GM23248 (cell line): Measurements from ENCODE around the gene SUPT3H. TPM values are rescaled to one million over a fixed set of nuclear protein-coding genes. Genes with fewer than 3 reads are reported as not detected.

ENCODE experiments used
- DNase-seq: peaks from one replicate; pipeline ENCODE4 v3.0.0-alpha.2; 2015
- H2AFZ ChIP-seq: fragments of 200-600 bp; sonication (generic); 2 replicates; pipeline ENCODE4 v1.6.1; 2016; ENCODE audit warnings: antibody characterized with exemption
- H3F3A ChIP-seq: fragments of 200-600 bp; sonication (generic); 2 replicates; pipeline ENCODE4 v1.6.1; 2016; ENCODE audit warnings: mild to moderate bottlenecking, antibody characterized with exemption, mixed run types; ENCODE audit not compliant: insufficient read depth
- H3K27ac ChIP-seq: fragments of 200-600 bp; sonication (generic); 2 replicates; pipeline ENCODE4 v1.5.1; 2016; ENCODE audit warnings: mild to moderate bottlenecking
- H3K27me3 ChIP-seq: fragments of 200-600 bp; sonication (generic); replicated peaks from 2 replicates; pipeline ENCODE4 v1.6.1; 2016; ENCODE audit warnings: mild to moderate bottlenecking; ENCODE audit not compliant: insufficient read depth
- H3K36me3 ChIP-seq: fragments of 200-600 bp; sonication (generic); 2 replicates; pipeline ENCODE4 v1.6.1; 2016; ENCODE audit warnings: low read depth, mild to moderate bottlenecking
- H3K4me1 ChIP-seq: fragments of 200-600 bp; sonication (generic); 2 replicates; pipeline ENCODE4 v1.6.1; 2016; ENCODE audit warnings: mild to moderate bottlenecking; ENCODE audit not compliant: insufficient read depth
- H3K4me2 ChIP-seq: fragments of 200-600 bp; sonication (generic); one replicate; pipeline ENCODE4 v1.6.1; 2016; ENCODE audit warnings: mild to moderate bottlenecking; ENCODE audit not compliant: unreplicated experiment
- H3K4me3 ChIP-seq: fragments of 200-600 bp; sonication (generic); 2 replicates; pipeline ENCODE4 v1.5.1; 2016; ENCODE audit warnings: mild to moderate bottlenecking
- H3K79me2 ChIP-seq: fragments of 200-600 bp; sonication (generic); 2 replicates; pipeline ENCODE4 v1.6.1; 2016; ENCODE audit warnings: mild to moderate bottlenecking; ENCODE audit not compliant: insufficient read depth
- H3K9ac ChIP-seq: fragments of 200-600 bp; sonication (generic); 2 replicates; pipeline ENCODE4 v1.6.1; 2016; ENCODE audit warnings: mild to moderate bottlenecking
- H3K9me2 ChIP-seq: fragments of 200-600 bp; sonication (generic); 2 replicates; pipeline ENCODE4 v1.6.1; 2016; ENCODE audit warnings: mixed run types, mild to moderate bottlenecking, moderate library complexity; ENCODE audit not compliant: insufficient read depth
- H3K9me3 ChIP-seq: fragments of 200-600 bp; sonication (generic); one replicate; pipeline ENCODE4 v1.6.1; 2017; ENCODE audit warnings: low read depth
- H4K20me1 ChIP-seq: fragments of 200-600 bp; sonication (generic); 2 replicates; pipeline ENCODE4 v1.6.0; 2016; ENCODE audit not compliant: insufficient read depth
- EZH2 ChIP-seq: fragments of 200-600 bp; sonication (generic); IDR thresholded peaks from 2 replicates; pipeline ENCODE4 v1.6.1; 2018; ENCODE audit warnings: antibody characterized with exemption, mild to moderate bottlenecking; ENCODE audit not compliant: insufficient read depth, poor library complexity, severe bottlenecking
- EZH2phosphoT487 ChIP-seq: fragments of 200-600 bp; sonication (generic); IDR thresholded peaks from 2 replicates; pipeline ENCODE4 v1.6.1; 2018; ENCODE audit warnings: antibody characterized with exemption, moderate library complexity, mild to moderate bottlenecking, low read depth; ENCODE audit not compliant: insufficient read depth
- WGBS, 2 experiments: methylation state at CpG; one replicate each; pipeline ENCODE4 v1.1.6; 2015 to 2017; ENCODE audit warnings: low lambda C conversion rate in 2 of 2, low coverage in 1 of 2; ENCODE audit errors: missing lambda C conversion rate in 2 of 2; 5-methylcytosine and 5-hydroxymethylcytosine counted together
- in situ Hi-C: fragments of 300-500 bp; cut with MboI; formaldehyde crosslinking; loops from 2 replicates; pipeline ENCODE4 v1.15.0; 2020
- polyA plus RNA-seq: library from polyadenylated mRNA; unstranded; fragments of >200 nt; fragmentation: Nextera tagmentation; extraction: Ambion mirVana; gene quantifications from 2 replicates; pipeline ENCODE4 v1.2.1, GENCODE V29; 2016
- total RNA-seq: library from RNA; depleted of rRNA; stranded (reverse); fragments of >200 nt; shearing (Covaris generic); gene quantifications from 2 replicates; pipeline ENCODE4 v1.2.3, GENCODE V29; 2014

SUPT3H gene
- total and polyA plus RNA-seq, 2 experiments from 2014 or later, result 9.3 to 12.4 TPM

DNA sequence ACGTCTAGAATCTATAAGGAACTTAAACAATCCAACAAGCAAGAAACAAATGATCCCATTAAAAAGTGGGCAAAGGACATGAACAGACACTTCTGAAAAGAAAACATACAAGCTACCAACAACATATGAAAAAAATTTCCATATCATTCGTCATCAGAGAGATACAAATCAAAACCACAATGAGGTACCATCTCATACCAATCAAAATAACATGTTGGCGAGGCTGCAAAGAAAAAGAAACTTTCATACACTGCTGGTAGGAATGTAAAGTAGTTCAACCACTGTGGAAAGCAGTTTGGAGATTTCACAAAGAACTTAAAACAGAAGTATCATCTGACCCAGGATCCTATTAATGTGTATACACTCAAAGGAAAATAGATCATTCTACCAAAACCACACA lies 293.5 kb downstream of the SUPT3H start:
- Histone ChIP-seq H3F3A (no peaks in the 10 kb centered on the region), H3K9me3 (no peaks in the 10 kb centered on the region), H2AFZ (no peak overlapping the region), H3K27me3 (no peaks in the 10 kb centered on the region), H3K4me2 (no peak overlapping the region), H4K20me1 (no peaks in the 10 kb centered on the region), H3K36me3 (no peaks in the 10 kb centered on the region), H3K4me3 (no peak overlapping the region), H3K79me2 (no peaks in the 10 kb centered on the region), H3K9me2 (no peaks in the 10 kb centered on the region), H3K27ac (no peak overlapping the region), H3K4me1 (no peaks in the 10 kb centered on the region), H3K9ac (no peak overlapping the region)
- 97 to 99% methylated on average over 3 of the region's 3 CpGs for WGBS, 2 experiments
- in situ Hi-C loops, result no loop called here
- no peak for TF ChIP-seq EZH2phosphoT487
- no peak for DNase-seq

DNA sequence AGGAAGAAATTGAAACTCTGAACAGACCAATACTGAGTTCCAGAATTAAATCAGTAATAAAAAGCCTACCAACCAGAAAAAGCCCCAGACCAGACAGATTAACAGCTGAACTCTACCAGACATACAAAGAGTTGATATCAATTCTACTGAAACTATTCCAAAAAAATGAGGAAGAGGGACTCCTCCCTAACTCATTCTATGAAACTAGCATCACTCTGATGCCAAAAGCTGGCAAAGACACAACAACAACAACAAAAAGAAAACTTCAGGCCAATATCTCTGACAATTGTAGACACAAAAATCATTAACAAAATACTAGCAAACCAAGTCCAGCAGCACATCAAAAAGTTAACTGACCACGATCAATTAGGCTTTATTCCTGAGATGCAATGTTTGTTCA lies 295.6 kb downstream of the SUPT3H start:
- Histone ChIP-seq H3K9me3 (no peaks in the 10 kb centered on the region), H4K20me1 (no peaks in the 10 kb centered on the region), H3K36me3 (no peaks in the 10 kb centered on the region), H2AFZ (no peak overlapping the region), H3K9ac (no peak overlapping the region), H3K4me1 (no peaks in the 10 kb centered on the region), H3K9me2 (no peaks in the 10 kb centered on the region), H3K4me3 (no peak overlapping the region), H3K27me3 (no peaks in the 10 kb centered on the region), H3K27ac (no peak overlapping the region), H3K79me2 (no peaks in the 10 kb centered on the region), H3F3A (no peaks in the 10 kb centered on the region; the same call in 1 of the 2 replicates), H3K4me2 (no peak overlapping the region)
- WGBS, 2 experiments, result 94 to 95% methylated on average over 1 of the region's 1 CpG
- peak; percentile 3 for DNase-seq
- in situ Hi-C loops, result no loop called here
- TF ChIP-seq EZH2phosphoT487, result no peak

DNA sequence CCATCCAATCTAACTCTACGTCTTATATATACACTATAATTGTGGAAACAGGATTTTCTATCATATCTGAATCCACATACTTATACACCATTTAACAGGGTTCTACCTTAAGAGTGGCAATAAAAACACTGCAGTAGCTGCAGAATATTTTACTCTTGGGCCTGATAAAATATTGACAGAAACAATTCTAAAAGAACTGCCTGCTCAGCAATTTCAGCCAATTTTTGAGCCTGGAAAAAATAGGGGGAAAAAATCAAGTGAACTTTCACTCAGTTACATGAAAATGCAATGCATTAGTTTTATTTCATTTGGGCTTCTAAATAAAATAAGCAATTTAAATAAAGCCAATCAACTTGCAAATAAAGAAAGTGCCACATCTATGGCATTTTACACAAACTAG lies 296.1 kb downstream of the SUPT3H start:
- no peak overlapping the region for H3K27ac ChIP-seq
- H3K9me2 ChIP-seq, result no peaks in the 10 kb centered on the region
- H3K4me2 ChIP-seq, result no peak overlapping the region
- 94 to 95% methylated on average over 1 of the region's 1 CpG for WGBS, 2 experiments
- no peaks in the 10 kb centered on the region for H3K36me3 ChIP-seq
- H3K4me3 ChIP-seq, result no peak overlapping the region
- H3K9ac ChIP-seq, result no peak overlapping the region
- no peak for DNase-seq
- no peaks in the 10 kb centered on the region for H3K27me3 ChIP-seq
- no peaks in the 10 kb centered on the region for H4K20me1 ChIP-seq
- H3K79me2 ChIP-seq, result no peaks in the 10 kb centered on the region
- no peak overlapping the region for H2AFZ ChIP-seq
- peaks cover 4% of the 10 kb centered on the region; the same call in 1 of the 2 replicates for H3F3A ChIP-seq
- H3K4me1 ChIP-seq, result peaks cover 3% of the 10 kb centered on the region
- no peaks in the 10 kb centered on the region for H3K9me3 ChIP-seq
- in situ Hi-C loops, result no loop called here
- TF ChIP-seq EZH2, result no peak
- no peak for TF ChIP-seq EZH2phosphoT487

DNA sequence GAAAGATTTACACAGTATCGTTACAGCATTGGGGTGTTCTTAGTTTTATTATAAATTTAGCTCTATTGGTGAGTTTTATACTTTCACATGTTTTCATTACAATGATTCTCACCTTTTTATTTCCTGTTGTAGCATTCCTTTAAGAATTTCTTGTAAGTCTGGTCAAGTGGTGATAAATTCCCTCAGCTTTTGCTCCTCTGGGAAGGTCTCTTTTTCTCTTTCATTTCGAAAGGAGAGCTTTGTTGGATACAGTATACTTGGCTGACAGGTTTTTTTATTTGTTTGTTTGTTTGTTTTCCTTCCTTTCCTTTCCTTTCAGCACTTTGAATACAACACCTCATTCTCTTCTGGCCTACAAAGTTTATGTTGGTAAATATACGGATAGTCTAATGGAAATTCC lies 299.3 kb downstream of the SUPT3H start:
- Histone ChIP-seq H3K9ac (no peak overlapping the region), H3K27me3 (no peaks in the 10 kb centered on the region), H3K4me3 (no peak overlapping the region), H3K9me2 (no peaks in the 10 kb centered on the region), H3K9me3 (no peaks in the 10 kb centered on the region), H4K20me1 (no peaks in the 10 kb centered on the region), H3F3A (peaks cover 22% of the 10 kb centered on the region), H3K4me2 (no peak overlapping the region), H3K79me2 (no peaks in the 10 kb centered on the region), H3K36me3 (no peaks in the 10 kb centered on the region), H3K27ac (no peak overlapping the region), H3K4me1 (peaks cover 32% of the 10 kb centered on the region), H2AFZ (no peak overlapping the region)
- no peak for DNase-seq
- WGBS, 2 experiments, result 98 to 99% methylated on average over 3 of the region's 3 CpGs
- in situ Hi-C loops, result no loop called here
- no peak for TF ChIP-seq EZH2
- no peak for TF ChIP-seq EZH2phosphoT487
